Mucosa of gallbladder (tissue), 1 donor: Measurements from ENCODE around the gene RASL12. TPM values are rescaled to one million over a fixed set of nuclear protein-coding genes. Genes with fewer than 3 reads are reported as not detected.
"Not testable (repeated sequence)": the region's sequence is repeated elsewhere in the genome, so short reads cannot be mapped to it uniquely, and the experiment has no call there.

Experiments used
- DNase-seq: peaks from one replicate; pipeline ENCODE4 v3.0.0-alpha.2; 2020; ENCODE audit warnings: low spot score
- total RNA-seq: library from RNA; stranded (reverse); gene quantifications from one replicate; pipeline ENCODE4 v1.2.1, GENCODE V29; 2021
- donor health status: DM: no; HTN: no; CAD: no.

RASL12 gene
- total RNA-seq, 1 donor from 2014 or later = 17.5 TPM

DNA sequence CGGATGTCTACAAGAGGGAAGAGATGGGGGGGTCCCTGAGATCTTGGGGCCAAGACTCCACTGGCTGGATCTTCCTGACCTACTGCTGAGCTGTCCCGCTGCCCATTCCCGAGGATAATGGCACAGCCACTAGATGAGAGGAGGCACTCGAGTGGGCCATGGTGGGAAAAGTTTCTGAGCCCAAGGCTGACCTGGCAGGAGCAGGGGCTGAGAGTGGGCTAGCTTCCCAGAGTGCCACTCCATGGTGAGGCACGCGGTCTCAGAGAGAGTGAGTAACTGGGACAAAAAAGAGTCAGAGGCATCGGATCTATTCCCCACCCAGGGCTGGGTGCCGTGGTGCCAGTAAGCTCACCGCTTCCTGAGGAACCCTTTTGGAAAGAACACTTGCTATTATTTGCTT lies 11.7 kb downstream of the RASL12 start:
- no peak for DNase-seq

GRCh38 chr15:65055201-65055870 lies 12.5 kb downstream of the RASL12 start:
- DNase-seq = peak; percentile 71

DNA sequence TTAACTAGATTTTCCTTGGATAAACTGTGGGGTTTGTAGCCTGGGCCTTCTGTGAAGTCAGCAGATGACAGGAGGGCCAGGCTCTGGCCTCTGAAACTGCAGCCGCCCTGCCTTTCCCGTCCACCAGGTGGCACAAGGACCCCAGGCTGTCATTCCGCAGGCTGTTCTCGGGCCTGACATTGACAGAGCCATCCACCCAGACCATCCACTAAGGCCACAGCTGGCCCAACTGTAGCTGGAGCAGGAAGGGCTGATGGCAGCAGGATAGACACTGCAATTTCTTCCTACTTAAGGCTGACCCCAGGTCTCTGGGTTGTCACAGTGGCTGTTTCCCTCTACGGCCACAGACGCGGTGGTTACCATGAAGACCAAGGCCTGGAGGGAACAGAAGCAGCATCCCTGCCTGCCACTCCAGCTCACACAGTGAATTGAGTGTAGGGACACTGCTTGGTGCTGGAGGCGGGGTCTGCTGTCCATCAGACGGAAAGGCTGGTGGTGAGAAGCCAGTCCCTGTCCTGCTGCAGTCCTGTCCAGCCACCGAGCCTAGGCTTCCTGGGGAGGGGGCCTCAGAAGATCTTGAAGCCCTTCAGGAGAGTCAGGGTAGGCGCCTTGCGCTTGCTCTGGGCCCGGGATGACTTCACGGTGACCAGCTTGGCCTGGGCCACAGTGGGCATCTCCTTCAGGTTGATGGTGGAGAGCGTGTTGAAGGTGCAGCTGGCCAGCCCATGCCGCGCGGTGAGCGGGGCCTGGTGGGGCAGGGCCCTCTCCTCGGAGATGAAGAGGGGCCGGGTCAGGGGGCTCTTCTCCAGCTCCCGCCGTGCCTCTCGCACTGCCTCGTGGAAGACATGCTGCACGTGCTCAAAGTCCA lies 13.2 kb downstream of the RASL12 start:
- DNase-seq = peak; percentile 80

GRCh38 chr15:65052956-65053355 lies 14.8 kb downstream of the RASL12 start:
- no peak for DNase-seq

- no peak for DNase-seq
Observed at GRCh38 chr15:65051266-65051665, 16.5 kb downstream of the RASL12 start.

GRCh38 chr15:65050270-65050669 lies 17.5 kb downstream of the RASL12 start:
- no peak for DNase-seq

GRCh38 chr15:65049418-65049840 lies 18.4 kb downstream of the RASL12 start:
- peak; percentile 93 for DNase-seq

DNA sequence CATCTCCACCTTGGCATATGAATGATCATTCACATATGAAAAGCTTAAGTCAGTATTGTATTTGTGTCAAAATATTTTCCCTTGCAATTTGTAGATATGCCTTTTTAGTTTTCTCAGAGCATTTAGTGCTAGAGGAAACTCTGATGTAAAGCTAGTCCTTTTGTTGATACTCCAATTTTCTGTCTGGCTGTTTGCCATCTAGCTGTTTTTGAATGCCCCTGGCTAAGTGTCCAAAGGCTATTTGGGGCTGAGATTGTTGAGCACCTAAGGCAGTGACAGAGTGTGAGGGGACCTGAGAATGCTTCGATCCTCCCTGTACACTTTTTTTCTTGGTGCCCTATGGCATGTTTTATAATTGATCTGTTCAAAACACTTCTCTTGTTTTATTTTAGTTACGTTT lies 19.6 kb downstream of the RASL12 start:
- no peak for DNase-seq

DNA sequence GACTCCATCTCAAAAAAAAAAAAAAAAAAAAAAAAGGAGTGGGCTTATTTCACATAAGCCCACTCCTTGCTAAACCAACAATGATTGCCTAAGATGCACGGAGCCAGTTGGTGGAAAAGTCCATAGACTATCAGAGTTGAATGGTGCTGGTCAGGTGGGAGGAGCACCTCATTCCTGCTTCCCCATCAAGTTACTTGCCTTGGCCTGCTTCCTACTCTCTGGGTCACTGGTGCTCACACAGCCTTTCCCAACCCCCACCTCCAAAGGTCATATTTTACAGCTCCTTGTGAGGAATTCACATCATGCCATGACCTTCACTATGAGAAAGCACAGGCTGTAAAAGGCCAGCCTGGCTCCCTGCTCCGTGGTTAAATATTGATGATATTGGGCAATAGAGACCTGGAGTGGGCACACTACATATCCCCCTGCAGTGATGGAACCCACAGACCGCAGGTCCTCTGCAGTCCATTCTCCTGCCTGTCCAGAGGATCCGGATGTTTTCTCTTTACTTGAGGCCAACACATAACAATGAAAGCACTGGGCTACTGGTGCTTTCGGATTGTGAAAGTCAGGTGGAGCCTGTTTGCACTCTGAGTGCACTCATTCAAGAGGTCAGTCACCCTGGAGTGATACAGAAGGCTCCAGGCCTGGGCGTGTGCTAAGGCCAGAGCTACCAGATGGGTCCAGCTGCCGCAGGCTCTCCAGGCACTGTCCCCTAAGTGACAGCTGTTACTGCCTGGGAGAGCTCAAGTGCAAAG lies 22.9 kb downstream of the RASL12 start, which contains the start of gene SLC51B:
SLC51B (plus strand) TSS at position 664 of the 758 bp plus-strand sequence. CDS start 4,618 bp downstream, outside the sequence.
- DNase-seq = peak; percentile 69

GRCh38 chr15:65044218-65044617 lies 23.6 kb downstream of the RASL12 start:
- DNase-seq = not testable (repeated sequence)

DNA sequence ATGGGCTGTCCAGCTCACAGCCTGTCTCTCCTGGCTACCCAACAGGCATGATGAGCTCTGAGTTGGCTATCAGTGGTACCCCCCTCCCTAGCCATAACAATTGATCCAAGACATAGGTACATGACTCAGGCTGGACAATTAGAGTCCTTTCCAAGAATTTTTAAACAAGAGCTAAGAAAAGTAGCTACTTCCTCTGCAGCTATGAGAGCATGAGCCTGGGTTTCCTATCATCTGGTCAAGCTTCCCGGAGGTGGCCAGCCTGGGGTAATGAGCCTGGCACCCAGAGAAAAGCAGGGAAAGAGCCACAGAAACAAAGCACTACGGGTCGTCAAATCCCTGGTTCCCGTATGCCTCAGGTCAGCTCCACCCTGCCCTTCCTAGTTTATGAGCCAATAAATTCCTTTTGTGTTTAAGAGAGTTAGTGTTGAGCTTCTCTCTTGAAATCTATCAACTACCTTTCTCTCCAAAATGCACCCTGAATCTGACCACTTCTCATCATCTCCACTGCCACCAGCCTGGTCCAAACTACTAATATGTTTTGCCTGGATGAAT lies 24.9 kb downstream of the RASL12 start:
- no peak for DNase-seq

DNA sequence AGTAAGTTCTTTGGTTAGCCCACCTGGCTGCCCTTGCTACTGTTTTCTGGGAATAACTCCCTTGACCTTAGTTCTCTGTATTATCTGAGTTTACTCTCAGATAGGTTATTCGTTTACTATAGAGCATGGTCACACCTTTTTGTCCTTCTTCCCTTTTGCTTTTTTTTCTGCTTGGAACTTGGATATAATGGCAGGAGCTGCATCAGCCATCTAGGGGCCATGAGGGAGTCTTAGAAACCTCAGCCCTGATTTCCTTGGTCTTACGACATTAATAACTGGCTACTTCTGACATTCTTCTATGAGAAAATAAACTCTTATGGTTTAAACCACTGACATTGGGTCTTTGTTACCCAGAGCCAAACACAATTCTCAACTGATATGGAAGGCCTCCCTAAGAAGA lies 26.0 kb downstream of the RASL12 start:
- DNase-seq = no peak

GRCh38 chr15:65040461-65040860 lies 27.3 kb downstream of the RASL12 start:
- DNase-seq = no peak

GRCh38 chr15:65038836-65039235 lies 29.0 kb downstream of the RASL12 start:
- no peak for DNase-seq

DNA sequence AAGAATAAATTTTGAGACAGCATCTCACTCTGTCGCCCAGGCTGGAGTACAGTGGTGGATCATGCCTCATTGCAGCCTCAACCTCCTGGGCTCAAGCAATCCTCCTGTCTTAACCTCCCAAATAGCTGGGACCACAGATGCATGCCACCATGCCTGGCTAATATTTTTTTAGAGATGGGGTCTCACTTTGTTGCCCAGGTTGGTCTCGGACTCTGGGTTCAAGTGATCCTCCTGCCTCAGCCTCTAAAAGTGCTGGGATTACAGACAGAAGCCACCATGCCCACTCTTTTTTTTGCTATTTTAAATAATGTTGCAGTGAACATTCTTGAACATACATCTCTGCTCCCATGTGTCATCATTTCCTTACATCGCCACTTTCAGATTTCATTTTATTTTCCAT lies 29.4 kb downstream of the RASL12 start:
- DNase-seq = no peak

GRCh38 chr15:65037309-65037708 lies 30.5 kb downstream of the RASL12 start:
- no peak for DNase-seq

DNA sequence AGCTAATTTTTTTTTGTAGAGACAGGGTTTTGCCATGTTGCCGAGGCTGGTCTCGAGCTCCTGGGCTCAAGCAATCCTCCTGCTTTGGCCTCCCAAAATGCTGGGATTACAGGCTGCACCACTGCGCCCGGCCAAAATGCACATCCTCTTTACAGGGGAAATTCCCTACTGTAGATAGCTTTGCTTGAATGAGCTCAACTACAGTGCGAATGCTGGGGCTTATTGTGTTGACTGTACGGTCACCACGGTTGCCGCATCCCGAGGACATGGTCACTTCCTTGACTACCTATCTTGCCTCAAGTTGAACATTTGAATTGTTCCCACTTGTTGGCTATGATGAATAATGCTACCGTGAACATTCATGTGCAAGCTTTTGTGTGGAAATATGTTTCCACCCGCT lies 33.1 kb downstream of the RASL12 start:
- no peak for DNase-seq

DNA sequence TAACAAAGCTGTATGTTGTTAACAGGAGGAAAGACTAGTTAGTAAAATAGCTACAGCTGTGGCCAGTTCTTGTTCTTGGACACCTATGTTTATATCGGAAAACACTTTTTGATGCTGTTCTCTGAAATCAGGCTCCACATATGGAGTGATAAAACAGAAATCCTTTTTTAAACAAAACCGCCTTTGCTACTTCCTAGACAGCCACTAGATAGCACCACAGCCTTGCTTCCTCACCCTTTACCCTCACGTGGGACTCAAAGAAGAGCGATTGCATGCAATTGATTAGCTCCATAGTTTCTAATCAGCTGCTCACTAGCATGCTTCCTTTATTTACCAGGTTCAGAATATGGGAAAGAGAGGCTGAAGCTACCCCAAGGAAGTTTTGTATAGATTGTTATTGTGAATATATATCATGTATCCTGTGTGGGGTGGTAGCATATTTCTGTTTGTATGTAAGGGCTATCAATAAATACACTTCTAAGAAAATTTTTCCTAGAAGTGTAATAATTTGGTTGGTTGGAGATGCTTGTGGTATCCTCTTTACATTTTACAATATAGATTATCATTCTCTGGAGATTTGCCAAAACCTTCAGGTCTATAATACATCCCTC lies 34.0 kb downstream of the RASL12 start:
- peak; percentile 42 for DNase-seq

- peak; percentile 38 for DNase-seq
Observed at GRCh38 chr15:65032801-65033537, 34.8 kb downstream of the RASL12 start.

DNA sequence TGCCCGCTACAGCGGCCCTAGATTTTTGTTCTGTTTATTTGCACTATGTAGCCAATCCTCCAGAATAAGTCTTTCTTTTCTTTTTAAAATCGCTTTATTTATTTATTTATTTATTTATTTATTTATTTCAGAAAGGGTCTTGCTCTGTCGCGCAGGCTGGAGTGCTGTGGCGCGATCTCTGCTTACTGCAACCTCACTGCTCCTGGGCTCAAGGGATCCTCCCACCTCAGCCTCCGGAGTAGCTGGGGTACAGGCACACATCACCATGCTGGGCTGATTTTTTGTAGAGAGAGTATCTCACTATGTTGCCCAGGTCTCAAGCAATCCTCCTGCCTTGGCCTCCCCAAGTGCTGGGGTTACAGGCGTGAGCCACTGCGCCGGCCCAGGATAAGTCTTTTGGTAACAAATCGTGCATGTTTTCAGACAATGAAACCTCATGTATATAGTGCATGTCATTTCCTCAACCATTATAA lies 38.0 kb downstream of the RASL12 start:
- DNase-seq = no peak
